ENCODE data around the gene ZBTB25.

Gene ZBTB25

GRCh38 chr14:64515053-64515452 lies 11.4 kb upstream of the ZBTB25 start:
- no peak for DNase-seq

DNA sequence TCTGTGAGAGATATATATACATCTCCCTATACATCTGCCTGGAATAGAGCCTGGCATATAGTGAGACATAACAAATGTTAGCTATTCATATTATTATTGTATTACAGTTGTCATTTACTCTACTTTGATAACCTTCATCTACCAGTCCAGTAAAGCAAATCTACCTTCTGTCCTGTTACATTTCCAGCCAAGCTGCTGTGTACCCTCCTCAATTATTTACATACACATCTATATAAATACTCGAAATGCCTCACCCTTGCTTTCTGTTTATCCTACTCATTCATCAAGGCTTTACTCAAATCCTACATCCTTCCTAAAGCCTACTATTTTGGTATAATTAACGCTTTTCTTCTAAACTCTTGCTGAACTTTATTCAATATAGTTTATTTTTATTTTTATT lies 9.6 kb upstream of the ZBTB25 start:
- no peak for DNase-seq

DNA sequence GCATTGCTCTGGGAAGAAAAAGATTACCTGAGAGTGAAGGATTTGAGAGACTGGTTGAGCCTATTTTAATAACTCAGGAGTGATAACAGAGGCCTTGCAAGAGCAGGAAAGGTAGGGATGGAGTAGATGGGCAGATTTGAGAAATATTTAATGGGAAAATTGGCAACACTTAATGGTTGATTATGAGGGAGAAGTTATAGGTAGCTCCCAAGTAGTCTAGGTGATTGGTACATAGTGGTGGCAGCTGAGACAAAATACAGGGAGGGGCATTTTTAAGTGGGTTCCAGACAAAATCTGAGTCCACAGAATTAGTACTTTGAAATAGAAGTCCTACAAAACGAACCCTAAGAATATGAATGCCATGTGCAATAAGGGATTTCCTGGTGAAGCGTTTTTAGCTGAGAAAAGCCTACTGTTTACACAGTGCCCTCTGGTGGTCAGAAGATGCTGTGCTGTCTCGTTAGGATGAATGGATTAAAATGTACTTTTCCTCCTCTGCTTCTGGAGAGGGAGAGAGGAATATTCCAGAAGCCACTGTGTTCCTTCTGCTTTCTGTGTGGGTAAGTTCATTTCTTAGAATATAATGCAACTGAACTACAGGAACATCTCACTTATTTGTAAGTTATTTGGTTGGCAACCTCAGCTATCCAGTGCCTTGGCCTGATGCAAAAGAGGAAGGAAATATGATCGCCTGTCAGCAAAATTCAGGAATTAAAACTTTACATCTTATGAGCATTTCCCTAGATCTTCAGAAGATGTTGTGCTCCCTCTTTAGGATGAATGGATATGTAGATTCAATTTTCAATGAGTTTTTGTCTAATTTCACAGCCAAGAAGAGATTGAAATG lies 7.4 kb upstream of the ZBTB25 start:
- DNase-seq = peak; percentile 21 to 68 (median 46)

GRCh38 chr14:64509036-64509435 lies 5.4 kb upstream of the ZBTB25 start:
- no peak for DNase-seq

DNA sequence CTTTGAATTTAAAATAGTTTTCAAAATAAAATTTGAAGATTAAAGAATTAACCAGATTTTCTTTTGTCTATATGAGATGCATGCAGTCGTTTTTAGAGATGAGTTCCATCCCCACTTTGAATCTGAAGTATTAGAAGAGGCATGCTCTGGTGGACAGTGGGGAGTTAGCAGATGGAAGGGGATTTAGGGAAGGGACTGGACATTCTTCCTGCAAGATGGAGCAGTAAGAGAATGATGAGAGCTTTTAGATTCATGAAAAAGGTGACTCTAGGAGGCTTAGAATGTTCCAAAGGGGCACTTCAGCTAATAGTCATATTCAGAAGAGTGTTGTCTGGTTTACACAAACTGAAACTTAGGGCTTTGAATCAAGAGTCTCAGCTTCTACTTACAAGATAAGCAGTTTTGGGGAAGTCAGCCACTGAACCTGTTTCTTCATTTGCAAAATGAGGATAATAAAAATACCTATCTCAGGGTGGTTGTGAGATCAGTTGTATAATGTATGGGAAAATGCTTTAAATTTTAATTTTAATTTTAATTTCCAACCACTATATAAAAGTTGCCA lies 4.7 kb upstream of the ZBTB25 start:
- DNase-seq = peak in 1 of 5 experiments; percentile 81

- peak in 2 of 5 experiments; percentile 19 to 31 for DNase-seq
Measured at GRCh38 chr14:64507376-64508156, 3.9 kb upstream of the ZBTB25 start.

GRCh38 chr14:64506721-64507120 lies 3.1 kb upstream of the ZBTB25 start:
- DNase-seq = no peak

DNA sequence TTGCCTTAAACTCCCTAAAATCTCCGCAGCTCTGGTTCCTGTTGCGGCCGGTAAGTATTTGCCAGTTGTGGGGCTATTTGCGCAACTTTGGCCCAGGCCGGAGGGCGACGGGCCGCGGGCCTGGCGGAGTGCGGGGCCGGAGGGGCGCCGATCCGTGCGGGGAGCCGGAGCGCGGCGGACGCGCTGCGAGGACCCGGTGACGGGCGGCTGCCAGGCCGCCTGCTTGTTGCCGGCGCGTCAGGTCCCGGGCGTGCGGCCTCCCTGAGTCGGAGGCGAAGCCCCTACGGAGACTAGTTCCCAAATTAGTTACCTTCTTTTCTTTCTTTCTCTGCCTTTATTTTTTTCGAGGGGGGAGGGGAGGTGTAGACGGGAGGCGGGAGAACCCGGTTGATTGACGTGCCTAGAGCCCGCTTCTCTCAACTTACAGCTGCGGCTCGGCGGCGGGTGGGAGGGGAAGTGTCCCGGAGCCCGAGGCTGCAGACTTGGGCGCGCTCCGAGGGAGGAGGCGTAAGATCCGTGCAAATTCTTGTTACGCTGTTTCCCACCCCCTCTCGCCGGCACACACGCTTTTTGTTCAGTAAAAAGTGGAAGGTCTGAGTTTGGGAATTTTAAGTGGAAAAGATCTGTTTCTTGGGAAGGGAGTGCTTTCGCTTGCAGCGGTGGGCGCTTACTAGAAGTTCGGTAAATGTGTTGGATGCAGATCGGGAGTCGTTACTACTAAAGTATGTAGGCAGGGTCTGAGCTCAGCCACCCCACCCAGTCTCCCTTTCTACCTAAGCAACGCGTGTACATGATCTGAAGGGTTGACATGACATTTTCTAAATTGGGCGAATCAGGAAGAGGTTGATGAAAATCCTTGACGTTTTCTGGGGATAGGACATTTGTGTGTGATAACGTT lies 1.5 kb upstream of the ZBTB25 start:
- peak; percentile 59 to 95 (median 79) for DNase-seq

DNA sequence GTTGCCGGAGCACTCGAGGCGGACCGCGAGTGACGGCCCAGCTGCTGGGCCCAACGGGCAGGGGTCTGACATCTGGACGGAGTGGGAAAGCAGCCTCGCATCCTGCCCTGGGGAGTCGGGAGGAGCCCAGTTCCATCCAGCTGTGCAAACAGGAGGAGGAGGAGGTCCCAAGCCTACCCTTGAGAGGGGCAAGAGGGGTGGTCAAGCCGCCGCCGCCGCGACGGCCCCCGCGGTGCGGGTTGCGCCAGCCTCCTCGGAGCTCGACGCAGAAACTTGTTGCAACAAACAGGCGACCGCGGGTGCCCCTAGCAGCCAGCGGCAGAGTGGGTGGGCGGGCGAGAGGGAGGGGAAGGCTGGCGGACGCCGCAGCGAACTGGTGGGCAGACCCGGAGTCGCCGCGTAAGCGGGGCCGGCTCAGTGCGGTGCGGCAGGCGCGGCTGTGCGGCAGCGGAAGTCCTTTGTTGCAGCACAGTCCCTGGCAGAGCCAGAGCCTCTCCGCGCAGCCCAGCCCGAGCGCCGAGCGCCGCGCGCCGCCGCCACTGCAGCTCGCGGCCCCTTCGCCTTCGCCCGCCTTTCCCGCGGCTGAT lies 765 bp upstream of the ZBTB25 start, which contains the start of gene ZBTB1:
TSS of gene ZBTB1 (plus strand) at position 461 of the 587 bp plus-strand sequence. CDS start 16,735 bp downstream, outside the sequence.
- DNase-seq = peak; percentile 66 to 95 (median 83)

DNA sequence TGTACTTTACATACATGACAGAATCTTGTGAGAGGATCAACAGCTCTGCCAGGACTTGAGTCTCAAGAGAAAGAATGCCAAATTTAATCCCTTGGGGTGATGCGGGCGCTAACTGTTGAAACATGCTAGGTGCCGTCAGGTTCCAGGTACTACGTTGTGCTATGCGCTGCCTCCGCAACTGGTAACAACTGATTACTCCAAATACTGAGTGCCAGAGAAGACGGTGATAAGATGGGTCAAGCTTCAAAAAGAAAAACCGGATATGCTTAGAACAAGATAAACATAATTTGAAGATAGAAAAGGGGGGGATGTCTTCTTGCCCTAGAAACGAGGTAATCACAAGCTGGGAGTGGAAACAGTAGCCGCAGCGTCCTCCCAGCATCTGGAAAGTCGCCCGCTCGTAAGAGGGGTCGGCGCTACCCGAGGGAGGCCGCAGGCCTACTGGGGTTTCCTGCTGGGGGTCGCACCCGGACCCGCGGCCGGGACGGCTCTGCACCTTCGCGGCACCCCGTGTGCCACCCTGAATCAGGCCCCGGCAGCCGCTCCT lies 678 bp downstream of the ZBTB25 start:
- peak in 1 of 5 experiments; percentile 58 for DNase-seq

- peak in 2 of 5 experiments; percentile 32 to 46 for DNase-seq
Measured at GRCh38 chr14:64502456-64502855, 1.2 kb downstream of the ZBTB25 start.

DNA sequence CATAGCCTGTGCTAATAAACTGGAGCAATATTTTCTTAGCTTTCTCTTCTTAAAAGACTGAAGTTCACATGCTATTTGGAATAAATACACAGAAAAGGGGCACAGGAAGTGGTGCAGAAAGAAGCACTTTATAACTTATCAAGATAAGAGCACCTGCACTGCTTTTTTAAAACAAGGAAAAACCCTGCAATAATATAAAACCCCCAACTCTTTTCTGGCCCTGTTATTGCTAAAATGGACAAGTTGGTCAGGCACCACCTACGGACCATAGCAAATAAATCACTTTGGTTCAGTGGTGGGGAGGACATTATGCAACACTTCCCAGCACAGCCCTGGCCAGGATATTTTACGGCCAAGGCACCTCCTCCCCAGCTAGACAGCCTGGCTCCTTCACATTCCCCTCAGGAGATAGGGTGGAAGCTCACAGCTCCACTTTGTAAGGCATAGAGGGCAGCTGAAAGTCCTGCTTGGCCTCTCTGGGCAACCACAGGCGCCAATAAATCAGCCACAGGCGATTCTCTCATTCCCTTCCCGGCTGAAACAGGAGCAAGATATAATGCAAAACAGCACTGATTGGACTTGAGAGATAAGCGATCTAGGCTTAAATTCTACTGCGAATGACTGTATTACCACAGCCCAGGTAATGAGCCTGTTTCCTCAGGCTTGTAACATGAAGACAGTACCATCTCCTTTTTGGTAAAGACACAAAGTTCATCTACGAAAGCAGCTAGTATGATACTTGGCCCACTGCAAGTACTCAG lies 2.0 kb downstream of the ZBTB25 start:
- DNase-seq = peak in 1 of 5 experiments; percentile 76

- DNase-seq = no peak
Measured at GRCh38 chr14:64500088-64500487, 3.5 kb downstream of the ZBTB25 start.

DNA sequence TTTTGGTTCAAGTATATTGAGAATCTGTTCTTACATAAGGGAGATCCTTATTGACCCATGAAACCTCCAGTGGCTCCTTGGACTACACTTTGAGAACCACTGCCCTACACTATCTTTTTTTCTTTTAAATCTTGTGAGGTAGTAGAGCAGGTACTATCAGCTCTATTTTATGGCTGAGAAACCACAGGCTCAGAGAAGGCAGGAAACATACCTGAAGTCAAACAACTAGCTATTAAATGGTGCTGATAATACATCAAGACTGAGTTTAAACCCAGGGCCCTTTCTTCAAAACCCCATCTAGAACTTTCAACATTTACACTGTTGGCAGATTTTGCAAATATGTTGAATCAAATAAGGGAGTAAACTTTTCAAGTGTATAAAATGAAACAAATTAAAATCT lies 6.9 kb downstream of the ZBTB25 start:
- DNase-seq = peak in 1 of 5 experiments; percentile 18

DNA sequence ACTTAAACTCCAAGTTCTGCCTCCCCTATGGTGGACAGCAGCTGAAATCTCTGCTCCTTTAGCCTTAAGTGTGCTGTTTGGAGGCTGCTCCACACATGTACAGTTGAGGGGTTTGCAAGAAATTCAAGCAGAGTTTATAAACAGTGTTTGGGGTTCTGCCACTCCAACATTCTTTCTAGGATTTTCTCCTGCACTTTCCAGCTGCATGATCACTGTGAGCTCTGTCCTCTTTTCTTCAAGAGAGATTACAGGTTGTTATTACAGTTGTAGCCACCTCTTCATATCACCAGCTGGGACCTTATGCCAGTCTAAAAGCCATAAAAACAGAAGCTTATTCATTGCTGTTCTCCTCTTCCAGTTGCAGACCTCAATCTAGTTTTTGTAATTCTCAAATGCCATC lies 8.4 kb downstream of the ZBTB25 start:
- DNase-seq = no peak

- DNase-seq = no peak
Measured at GRCh38 chr14:64493455-64493854, 10.2 kb downstream of the ZBTB25 start.

DNA sequence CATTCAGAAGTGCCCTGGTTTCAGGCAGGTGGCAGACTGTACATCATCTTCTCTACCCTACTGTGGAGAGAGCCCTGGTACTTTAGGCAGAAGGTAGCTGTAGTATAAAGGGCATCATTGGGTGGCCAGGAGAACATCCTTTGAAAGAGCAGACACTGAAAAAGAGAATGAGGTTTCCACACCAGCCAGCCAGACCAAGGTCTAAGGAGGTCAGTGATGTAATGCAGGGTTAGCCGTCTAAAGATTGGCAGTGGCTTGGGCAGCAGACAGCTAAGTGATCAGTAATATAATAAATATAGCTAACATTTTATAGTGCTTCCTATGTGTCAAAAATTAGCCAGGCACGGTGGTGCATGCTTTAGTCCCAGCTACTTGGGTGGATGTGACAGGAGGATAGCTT lies 12.0 kb downstream of the ZBTB25 start:
- DNase-seq = no peak

GRCh38 chr14:64488590-64489099 lies 15.0 kb downstream of the ZBTB25 start:
- DNase-seq = no peak

- DNase-seq = no peak
Measured at GRCh38 chr14:64478634-64479250, 24.9 kb downstream of the ZBTB25 start.

GRCh38 chr14:64476438-64476837 lies 27.2 kb downstream of the ZBTB25 start:
- no peak for DNase-seq
